Osteocyte (in vitro differentiated cells): ENCODE measurements around the gene SNX10. TPM values are rescaled to one million over a fixed set of nuclear protein-coding genes. Genes with fewer than 3 reads are reported as not detected.

ENCODE experiments used
- DNase-seq: peaks from one replicate; pipeline ENCODE4 v3.0.0; 2021; ENCODE audit warnings: mixed read lengths; ENCODE audit not compliant: unreplicated experiment; ENCODE audit errors: extremely low spot score
- H3K27ac Mint-ChIP-seq: one replicate; pipeline ENCODE4 v1.8.0; 2021; ENCODE audit warnings: mild to moderate bottlenecking, mixed read lengths; ENCODE audit not compliant: unreplicated experiment
- H3K27me3 Mint-ChIP-seq: one replicate; pipeline ENCODE4 v1.8.0; 2021; ENCODE audit warnings: mixed read lengths; ENCODE audit not compliant: unreplicated experiment
- H3K36me3 Mint-ChIP-seq: one replicate; pipeline ENCODE4 v1.8.0; 2021; ENCODE audit warnings: mixed read lengths; ENCODE audit not compliant: unreplicated experiment
- H3K4me1 Mint-ChIP-seq: one replicate; pipeline ENCODE4 v1.8.0; 2021; ENCODE audit warnings: mixed read lengths; ENCODE audit not compliant: unreplicated experiment
- H3K4me3 Mint-ChIP-seq: one replicate; pipeline ENCODE4 v1.8.0; 2021; ENCODE audit warnings: mild to moderate bottlenecking, moderate library complexity, mixed read lengths; ENCODE audit not compliant: unreplicated experiment
- H3K9me3 Mint-ChIP-seq: one replicate; pipeline ENCODE4 v1.8.0; 2021; ENCODE audit warnings: mixed read lengths; ENCODE audit not compliant: unreplicated experiment
- CTCF ChIP-seq: fragments of 200-600 bp; sonication (generic); IDR thresholded peaks from 2 replicates; pipeline ENCODE4 v1.5.0; 2021; ENCODE audit warnings: antibody characterized with exemption, mild to moderate bottlenecking, moderate library complexity
- total RNA-seq: library from RNA; stranded (reverse); gene quantifications from 2 replicates; pipeline ENCODE4 v1.2.1, GENCODE V29; 2021

The SNX10 gene
- total RNA-seq, 1 donor from 2014 or later: not detected

- no peak overlapping the region for H3K4me3 Mint-ChIP-seq
- no peak for TF ChIP-seq CTCF
- H3K9me3 Mint-ChIP-seq: no peaks in the 10 kb centered on the region
- DNase-seq: no peak
- peaks cover 4% of the 10 kb centered on the region for H3K4me1 Mint-ChIP-seq
- H3K27me3 Mint-ChIP-seq: peaks cover 62% of the 10 kb centered on the region
- no peaks in the 10 kb centered on the region for H3K36me3 Mint-ChIP-seq
- no peak overlapping the region for H3K27ac Mint-ChIP-seq
Measured at GRCh38 chr7:26393818-26394217, 102.2 kb downstream of the SNX10 start.

GRCh38 chr7:26397332-26397731 lies 105.7 kb downstream of the SNX10 start:
- Mint-ChIP-seq H3K4me1 (peaks cover 11% of the 10 kb centered on the region), H3K27ac (no peak overlapping the region), H3K4me3 (no peak overlapping the region), H3K36me3 (no peaks in the 10 kb centered on the region), H3K27me3 (peaks cover 53% of the 10 kb centered on the region), H3K9me3 (no peaks in the 10 kb centered on the region)
- no peak for TF ChIP-seq CTCF
- DNase-seq: no peak

- H3K9me3 Mint-ChIP-seq: no peaks in the 10 kb centered on the region
- H3K36me3 Mint-ChIP-seq: no peaks in the 10 kb centered on the region
- peak overlapping the region; percentile 64 for H3K4me3 Mint-ChIP-seq
- no peak overlapping the region for H3K27ac Mint-ChIP-seq
- no peak for TF ChIP-seq CTCF
- peaks cover 53% of the 10 kb centered on the region for H3K27me3 Mint-ChIP-seq
- DNase-seq: no peak
- peaks cover 11% of the 10 kb centered on the region for H3K4me1 Mint-ChIP-seq
Measured at GRCh38 chr7:26397796-26398426, 106.2 kb downstream of the SNX10 start.

GRCh38 chr7:26398427-26398755 lies 106.7 kb downstream of the SNX10 start:
- H3K27me3 Mint-ChIP-seq: peaks cover 50% of the 10 kb centered on the region
- DNase-seq: no peak
- TF ChIP-seq CTCF: no peak

GRCh38 chr7:26398756-26399509 lies 107.3 kb downstream of the SNX10 start:
- H3K36me3 Mint-ChIP-seq: no peaks in the 10 kb centered on the region
- no peaks in the 10 kb centered on the region for H3K9me3 Mint-ChIP-seq
- peak overlapping the region; percentile 84 for H3K4me3 Mint-ChIP-seq
- TF ChIP-seq CTCF: no peak
- H3K27ac Mint-ChIP-seq: no peak overlapping the region
- H3K4me1 Mint-ChIP-seq: peaks cover 11% of the 10 kb centered on the region
- peaks cover 44% of the 10 kb centered on the region for H3K27me3 Mint-ChIP-seq
- DNase-seq: no peak

More at GRCh38 chr7:26398427-26398755, 106.7 kb downstream of the SNX10 start:
- H3K4me3 Mint-ChIP-seq: peak overlapping the region; percentile 64
- peaks cover 11% of the 10 kb centered on the region for H3K4me1 Mint-ChIP-seq
- H3K27ac Mint-ChIP-seq: no peak overlapping the region
- H3K36me3 Mint-ChIP-seq: no peaks in the 10 kb centered on the region
- H3K9me3 Mint-ChIP-seq: no peaks in the 10 kb centered on the region
